Measurements from ENCODE around the gene PARD3B.
A peak's percentile ranks its signal among the peaks of the same experiment; 100 is the strongest.

Gene PARD3B

GRCh38 chr2:204544961-204545860, at the start of gene PARD3B:
Gene PARD3B, plus strand, starts transcription at chr2:204545475. Its CDS starts 525 bp downstream, at chr2:204546000.
- DNase-seq (ENCODE audit: low read depth), result peak; percentile 69

GRCh38 chr2:204496779-204497178, 48.5 kb upstream of the PARD3B start:
- no peak for DNase-seq (ENCODE audit: low read depth)

- no peak for DNase-seq (ENCODE audit: low read depth)
Observed at GRCh38 chr2:204497855-204498254, 47.4 kb upstream of the PARD3B start.

- DNase-seq (ENCODE audit: low read depth), result no peak
Observed at GRCh38 chr2:204498291-204498690, 47.0 kb upstream of the PARD3B start.

- DNase-seq (ENCODE audit: low read depth), result peak; percentile 50
Observed at GRCh38 chr2:204503869-204504268, 41.4 kb upstream of the PARD3B start.

GRCh38 chr2:204504594-204504993, 40.7 kb upstream of the PARD3B start:
- DNase-seq (ENCODE audit: low read depth), result no peak

GRCh38 chr2:204505488-204505887, 39.8 kb upstream of the PARD3B start:
- DNase-seq (ENCODE audit: low read depth), result no peak

- DNase-seq (ENCODE audit: low read depth), result no peak
Observed at GRCh38 chr2:204505946-204506345, 39.3 kb upstream of the PARD3B start.

- DNase-seq (ENCODE audit: low read depth), result no peak
Observed at GRCh38 chr2:204507636-204508035, 37.6 kb upstream of the PARD3B start.

GRCh38 chr2:204510709-204511420, 34.4 kb upstream of the PARD3B start:
- DNase-seq (ENCODE audit: low read depth), result no peak

- no peak for DNase-seq (ENCODE audit: low read depth)
Observed at GRCh38 chr2:204514439-204514838, 30.8 kb upstream of the PARD3B start.

GRCh38 chr2:204515416-204515815, 29.9 kb upstream of the PARD3B start:
- no peak for DNase-seq (ENCODE audit: low read depth)

- DNase-seq (ENCODE audit: low read depth), result no peak
Observed at GRCh38 chr2:204517154-204517553, 28.1 kb upstream of the PARD3B start.

- no peak for DNase-seq (ENCODE audit: low read depth)
Observed at GRCh38 chr2:204529795-204530463, 15.3 kb upstream of the PARD3B start.

- no peak for DNase-seq (ENCODE audit: low read depth)
Observed at GRCh38 chr2:204530464-204530805, 14.8 kb upstream of the PARD3B start.

- DNase-seq (ENCODE audit: low read depth), result no peak
Observed at GRCh38 chr2:204533629-204534370, 11.5 kb upstream of the PARD3B start.

GRCh38 chr2:204535356-204535755, 9.9 kb upstream of the PARD3B start:
- DNase-seq (ENCODE audit: low read depth), result no peak

GRCh38 chr2:204535764-204536163, 9.5 kb upstream of the PARD3B start:
- DNase-seq (ENCODE audit: low read depth), result no peak

- DNase-seq (ENCODE audit: low read depth), result peak; percentile 68
Observed at GRCh38 chr2:204538182-204539018, 6.9 kb upstream of the PARD3B start.

- DNase-seq (ENCODE audit: low read depth), result no peak
Observed at GRCh38 chr2:204539019-204539385, 6.3 kb upstream of the PARD3B start.

- no peak for DNase-seq (ENCODE audit: low read depth)
Observed at GRCh38 chr2:204541637-204542036, 3.6 kb upstream of the PARD3B start.

Data from iris pigment epithelial cell (primary cell).